Lung (tissue), 13 donors: ENCODE results near the gene ZNF430. TPM values are rescaled to one million over a fixed set of nuclear protein-coding genes. Genes with fewer than 3 reads are reported as not detected.

Source experiments
- ATAC-seq: fragments of 200-7000 bp; cut with Tn5 transposase; one replicate; pipeline ENCODE4 v1.9.1; 2020; ENCODE audit warnings: moderate number of reproducible peaks; ENCODE audit not compliant: insufficient read depth, low FRiP score
- DNase-seq, 3 donors: peaks; one replicate each; pipeline ENCODE4 v3.0.0-alpha.2; 2013 to 2017
- H3K27ac ChIP-seq, 2 donors: one replicate each; pipeline ENCODE4 v1.5.1; 2013; ENCODE audit warnings: mild to moderate bottlenecking in 2 of 2, moderate library complexity in 2 of 2, control low read depth in 1 of 2, inconsistent platforms in 1 of 2, low read depth in 1 of 2, low read length in 1 of 2
- H3K27me3 ChIP-seq, 3 donors: one replicate each; pipeline ENCODE4 v1.5.1; 2013; ENCODE audit warnings: low read length in 2 of 3; ENCODE audit not compliant: control insufficient read depth in 3 of 3, insufficient read depth in 3 of 3
- H3K36me3 ChIP-seq, 4 donors: one replicate each; pipeline ENCODE4 v1.5.1; 2013; ENCODE audit warnings: low read length in 4 of 4, mild to moderate bottlenecking in 1 of 4, moderate library complexity in 1 of 4; ENCODE audit not compliant: control insufficient read depth in 4 of 4, insufficient read depth in 4 of 4
- H3K4me1 ChIP-seq, 5 donors: one replicate each; pipeline ENCODE4 v1.5.1; 2013; ENCODE audit warnings: low read length in 5 of 5, mild to moderate bottlenecking in 2 of 5, moderate library complexity in 1 of 5; ENCODE audit not compliant: control insufficient read depth in 5 of 5, insufficient read depth in 5 of 5
- H3K4me3 ChIP-seq: one replicate; pipeline ENCODE4 v1.5.1; 2013; ENCODE audit warnings: mild to moderate bottlenecking, control low read depth, moderate library complexity
- H3K9ac ChIP-seq, 2 donors: one replicate each; pipeline ENCODE4 v1.5.1; 2013; ENCODE audit warnings: low read length in 2 of 2, control low read depth in 1 of 2; ENCODE audit not compliant: insufficient read depth in 1 of 2
- H3K9me3 ChIP-seq, 4 donors: one replicate each; pipeline ENCODE4 v1.5.1; 2013; ENCODE audit warnings: low read length in 3 of 4, mild to moderate bottlenecking in 1 of 4, moderate library complexity in 1 of 4; ENCODE audit not compliant: control insufficient read depth in 4 of 4, insufficient read depth in 3 of 4
- WGBS, 2 donors: extraction: QIAGEN DNeasy Blood & Tissue Kit; methylation state at CpG; one replicate each; pipeline ENCODE4 v1.1.7; 2013; 5-methylcytosine and 5-hydroxymethylcytosine counted together
- polyA plus RNA-seq, 2 donors: library from polyadenylated mRNA; stranded (reverse); fragments of 200-250 nt; gene quantifications; one replicate each; pipeline ENCODE4 v1.2.1, GENCODE V29; 2013
- small RNA-seq: library from RNA; depleted of rRNA; stranded (forward); fragments of <200 nt; gene quantifications from one replicate; pipeline ENCODE3, GENCODE V24; 2014; ENCODE audit warnings: low replicate concordance
- total RNA-seq, 2 donors: library from RNA; depleted of rRNA in 1 of 2; stranded (reverse); fragments of >200 nt in 1 of 2; gene quantifications; one replicate each; pipeline ENCODE4 v1.2.1, GENCODE V29; 2014 to 2021
- TF ChIP-seq, protein P1 (sequence below): IDR thresholded peaks from 2 replicates; pipeline ENCODE4 v1.5.1; 2012; ENCODE audit warnings: mild to moderate bottlenecking; ENCODE audit errors: control extremely low read depth, extremely low read depth
- donor health status: control.
- donor health status: control.
- donor health status: Bipolar disorder and iron deficiency.
- donor health status: healthy.
- donor health status: DM: yes; HTN: yes; CAD: no.

The ZNF430 gene
- total and polyA plus RNA-seq, 4 donors = 2.8 to 17.2 (median 8.9) TPM

- no peak for DNase-seq
- Histone ChIP-seq H3K4me3 (no peak overlapping the region), H3K36me3 (peaks cover 3 to 11% (median 6%) of the 10 kb centered on the region in 4 donors), H3K9ac (no peak overlapping the region), H3K4me1 (no peaks in the 10 kb centered on the region), H3K9me3 (no peaks in the 10 kb centered on the region), H3K27me3 (no peaks in the 10 kb centered on the region), H3K27ac (no peak overlapping the region)
- TF ChIP-seq, protein P1, sequence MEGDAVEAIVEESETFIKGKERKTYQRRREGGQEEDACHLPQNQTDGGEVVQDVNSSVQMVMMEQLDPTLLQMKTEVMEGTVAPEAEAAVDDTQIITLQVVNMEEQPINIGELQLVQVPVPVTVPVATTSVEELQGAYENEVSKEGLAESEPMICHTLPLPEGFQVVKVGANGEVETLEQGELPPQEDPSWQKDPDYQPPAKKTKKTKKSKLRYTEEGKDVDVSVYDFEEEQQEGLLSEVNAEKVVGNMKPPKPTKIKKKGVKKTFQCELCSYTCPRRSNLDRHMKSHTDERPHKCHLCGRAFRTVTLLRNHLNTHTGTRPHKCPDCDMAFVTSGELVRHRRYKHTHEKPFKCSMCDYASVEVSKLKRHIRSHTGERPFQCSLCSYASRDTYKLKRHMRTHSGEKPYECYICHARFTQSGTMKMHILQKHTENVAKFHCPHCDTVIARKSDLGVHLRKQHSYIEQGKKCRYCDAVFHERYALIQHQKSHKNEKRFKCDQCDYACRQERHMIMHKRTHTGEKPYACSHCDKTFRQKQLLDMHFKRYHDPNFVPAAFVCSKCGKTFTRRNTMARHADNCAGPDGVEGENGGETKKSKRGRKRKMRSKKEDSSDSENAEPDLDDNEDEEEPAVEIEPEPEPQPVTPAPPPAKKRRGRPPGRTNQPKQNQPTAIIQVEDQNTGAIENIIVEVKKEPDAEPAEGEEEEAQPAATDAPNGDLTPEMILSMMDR = no peak
- ATAC-seq = no peak
- WGBS, 2 donors = 87 to 99% methylated on average over 2 of the region's 2 CpGs
Observed at GRCh38 chr19:21101521-21102242, 81.2 kb downstream of the ZNF430 start.

- TF ChIP-seq, protein P1 = no peak
- H3K4me1 ChIP-seq = no peaks in the 10 kb centered on the region
- peaks cover 0 to 2% (median 1%) of the 10 kb centered on the region in 4 donors for H3K9me3 ChIP-seq
- no peak overlapping the region for H3K27ac ChIP-seq
- no peak for ATAC-seq
- no peak overlapping the region for H3K9ac ChIP-seq
- no peaks in the 10 kb centered on the region for H3K27me3 ChIP-seq
- peaks cover 2 to 13% (median 10%) of the 10 kb centered on the region in 4 donors for H3K36me3 ChIP-seq
- DNase-seq = no peak
- H3K4me3 ChIP-seq = no peak overlapping the region
Observed at GRCh38 chr19:21109116-21109515, 88.7 kb downstream of the ZNF430 start.

Small RNAs within 50 kb of the gene (small RNA-seq; reads per million reads assigned to genes)
- gene AC008739.3 = not detected

Other genes with a start within 250 kb of the ZNF430 start
- 10 to 100 TPM in 1 of 2 donors, 1 to 10 TPM in 1; 7.3 to 13.2 TPM for gene ZNF66, start 244.4 kb upstream of the ZNF430 start, total RNA-seq
- 1 to 10 TPM; 1.2 to 1.8 TPM for gene ZNF66, start 244.4 kb upstream of the ZNF430 start, polyA plus RNA-seq
- 10 to 100 TPM in 1 of 2 donors, 1 to 10 TPM in 1; 6.0 to 23.0 TPM for gene ZNF85, start 97.4 kb upstream of the ZNF430 start, total RNA-seq
- 1 to 10 TPM; 2.6 to 4.7 TPM for gene ZNF85, start 97.4 kb upstream of the ZNF430 start, polyA plus RNA-seq
- gene ZNF714, start 61.5 kb downstream of the ZNF430 start, total RNA-seq = 10 to 100 TPM; 11.7 to 25.0 TPM
- 1 to 10 TPM; 1.2 to 3.9 TPM for gene ZNF714, start 61.5 kb downstream of the ZNF430 start, polyA plus RNA-seq
- 10 to 100 TPM; 19.4 to 36.2 TPM for gene ZNF431, start 121.4 kb downstream of the ZNF430 start, total RNA-seq
- gene ZNF431, start 121.4 kb downstream of the ZNF430 start, polyA plus RNA-seq = 10 to 100 TPM in 1 of 2 donors, 1 to 10 TPM in 1; 3.5 to 19.5 TPM